Activated naive CD8-positive, alpha-beta T cell (primary cell): ENCODE data around the gene SNRNP25.
"Not testable (repeated sequence)": the region's sequence is repeated elsewhere in the genome, so short reads cannot be mapped to it uniquely, and the experiment has no call there.

Experiments used
- H3K27ac Mint-ChIP-seq: one replicate; pipeline ENCODE4 v1.8.0; 2021; ENCODE audit warnings: mixed read lengths
- H3K27me3 Mint-ChIP-seq: one replicate; pipeline ENCODE4 v1.8.0; 2021; ENCODE audit warnings: mixed read lengths
- H3K36me3 Mint-ChIP-seq: one replicate; pipeline ENCODE4 v1.8.0; 2021; ENCODE audit warnings: mixed read lengths
- H3K4me1 Mint-ChIP-seq: one replicate; pipeline ENCODE4 v1.8.0; 2021; ENCODE audit warnings: low read depth, mixed read lengths
- H3K4me3 Mint-ChIP-seq: one replicate; pipeline ENCODE4 v1.8.0; 2021; ENCODE audit warnings: mild to moderate bottlenecking, mixed read lengths
- H3K9me3 Mint-ChIP-seq: one replicate; pipeline ENCODE4 v1.8.0; 2021; ENCODE audit warnings: low read depth, mixed read lengths

SNRNP25 gene

DNA sequence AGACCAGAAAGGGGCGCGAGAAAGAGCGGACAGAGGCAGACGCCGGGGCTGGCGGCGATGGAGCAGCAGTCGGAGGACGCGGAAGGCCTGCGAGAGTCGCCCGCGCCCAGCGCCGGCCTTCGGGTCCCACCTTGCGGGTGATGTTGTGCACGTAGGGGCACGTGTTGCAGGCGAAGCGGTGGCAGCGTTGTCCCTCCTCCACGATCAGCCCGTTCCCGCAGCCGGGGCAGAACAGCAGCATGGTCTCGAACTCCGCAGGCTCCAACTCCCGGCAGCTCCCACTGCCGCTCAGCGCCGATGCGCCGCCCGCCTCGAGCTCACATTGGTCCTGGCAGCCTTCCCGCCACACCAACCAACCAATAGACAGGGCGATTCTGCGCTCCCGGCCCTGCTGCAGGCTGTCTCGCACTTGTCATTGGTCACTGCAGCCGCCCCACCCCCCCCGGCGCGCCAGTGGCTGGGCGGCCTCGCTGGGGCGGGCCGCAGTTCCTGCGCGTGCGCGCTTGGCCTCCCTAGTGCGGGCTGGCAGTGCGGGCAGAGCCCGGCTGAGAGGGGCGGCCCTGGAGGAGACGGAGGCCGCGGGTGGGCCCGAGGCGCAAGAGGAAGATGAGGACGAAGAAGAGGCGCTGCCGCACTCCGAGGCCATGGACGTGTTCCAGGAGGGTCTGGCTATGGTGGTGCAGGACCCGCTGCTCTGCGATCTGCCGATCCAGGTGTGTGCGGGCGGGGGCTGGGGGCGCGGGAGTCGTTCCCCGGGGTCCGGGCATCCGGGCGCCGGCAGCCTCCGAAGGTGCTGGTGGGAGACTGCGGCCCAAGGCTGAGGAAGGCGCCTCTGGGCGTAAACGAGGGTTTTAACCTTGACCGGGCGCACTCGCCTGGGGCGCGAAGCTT is at the start of gene SNRNP25, which contains the start of gene POLR3K:
SNRNP25 (plus strand) TSS at position 483 of the 891 bp plus-strand sequence; CDS start at position 672, 189 bp downstream.
POLR3K (minus strand) TSS at position 263 of the 891 bp plus-strand sequence; CDS start at position 241, 22 bp downstream.
- H3K9me3 Mint-ChIP-seq: no peaks in the 10 kb centered on the region
- H3K4me3 Mint-ChIP-seq: peak within 1 kb of the TSS; percentile 99
- H3K27ac Mint-ChIP-seq: peak within 1 kb of the TSS; percentile 98

GRCh38 chr16:9903-10665 is 43.5 kb upstream of the SNRNP25 start:
- H3K36me3 Mint-ChIP-seq: no peaks in the 10 kb centered on the region
- no peaks in the 10 kb centered on the region for H3K9me3 Mint-ChIP-seq
- H3K27ac Mint-ChIP-seq: no peak overlapping the region
- peak overlapping the region; percentile 74 for H3K4me3 Mint-ChIP-seq
- no peaks in the 10 kb centered on the region for H3K4me1 Mint-ChIP-seq
- no peaks in the 10 kb centered on the region for H3K27me3 Mint-ChIP-seq

More for the DNA sequence above, at the start of gene SNRNP25, which contains the start of gene POLR3K:
- H3K36me3 Mint-ChIP-seq: peaks cover 6% of the 10 kb centered on the region
- H3K4me1 Mint-ChIP-seq: peaks cover 26% of the 10 kb centered on the region
- no peaks in the 10 kb centered on the region for H3K27me3 Mint-ChIP-seq

DNA sequence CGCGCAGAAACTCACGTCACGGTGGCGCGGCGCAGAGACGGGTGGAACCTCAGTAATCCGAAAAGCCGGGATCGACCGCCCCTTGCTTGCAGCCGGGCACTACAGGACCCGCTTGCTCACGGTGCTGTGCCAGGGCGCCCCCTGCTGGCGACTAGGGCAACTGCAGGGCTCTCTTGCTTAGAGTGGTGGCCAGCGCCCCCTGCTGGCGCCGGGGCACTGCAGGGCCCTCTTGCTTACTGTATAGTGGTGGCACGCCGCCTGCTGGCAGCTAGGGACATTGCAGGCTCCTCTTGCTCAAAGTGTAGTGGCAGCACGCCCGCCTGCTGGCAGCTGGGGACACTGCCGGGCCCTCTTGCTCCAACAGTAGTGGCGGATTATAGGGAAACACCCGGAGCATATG is 42.9 kb upstream of the SNRNP25 start:
- H3K4me3 Mint-ChIP-seq, H3K27ac Mint-ChIP-seq, H3K9me3 Mint-ChIP-seq, H3K36me3 Mint-ChIP-seq, H3K4me1 Mint-ChIP-seq, H3K27me3 Mint-ChIP-seq: not testable (repeated sequence)

GRCh38 chr16:17062-17765 is 36.4 kb upstream of the SNRNP25 start:
- H3K36me3 Mint-ChIP-seq, H3K4me1 Mint-ChIP-seq, H3K9me3 Mint-ChIP-seq, H3K27ac Mint-ChIP-seq, H3K4me3 Mint-ChIP-seq, H3K27me3 Mint-ChIP-seq: not testable (repeated sequence)

DNA sequence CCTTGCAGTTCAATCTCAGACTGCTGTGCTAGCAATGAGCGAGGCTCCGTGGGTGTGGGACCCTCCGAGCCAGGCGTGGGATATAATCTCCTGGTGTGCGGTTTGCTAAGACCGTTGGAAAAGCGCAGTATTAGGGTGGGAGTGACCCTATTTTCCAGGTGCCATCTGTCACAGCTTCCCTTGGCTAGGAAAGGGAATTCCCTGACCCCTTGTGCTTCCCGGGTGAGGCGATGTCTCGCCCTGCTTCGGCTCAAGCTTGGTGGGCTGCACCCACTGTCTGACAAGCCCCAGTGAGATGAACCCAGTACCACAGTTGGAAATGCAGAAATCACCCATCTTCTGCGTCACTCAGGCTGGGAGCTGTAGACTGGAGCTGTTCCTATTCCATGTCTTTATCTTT is 32.7 kb upstream of the SNRNP25 start:
- H3K27me3 Mint-ChIP-seq, H3K4me1 Mint-ChIP-seq, H3K36me3 Mint-ChIP-seq, H3K9me3 Mint-ChIP-seq, H3K27ac Mint-ChIP-seq, H3K4me3 Mint-ChIP-seq: not testable (repeated sequence)

- not testable (repeated sequence) for H3K36me3 Mint-ChIP-seq, H3K27me3 Mint-ChIP-seq, H3K9me3 Mint-ChIP-seq, H3K27ac Mint-ChIP-seq, H3K4me3 Mint-ChIP-seq, H3K4me1 Mint-ChIP-seq
Observed at GRCh38 chr16:24151-24550, 29.5 kb upstream of the SNRNP25 start.

DNA sequence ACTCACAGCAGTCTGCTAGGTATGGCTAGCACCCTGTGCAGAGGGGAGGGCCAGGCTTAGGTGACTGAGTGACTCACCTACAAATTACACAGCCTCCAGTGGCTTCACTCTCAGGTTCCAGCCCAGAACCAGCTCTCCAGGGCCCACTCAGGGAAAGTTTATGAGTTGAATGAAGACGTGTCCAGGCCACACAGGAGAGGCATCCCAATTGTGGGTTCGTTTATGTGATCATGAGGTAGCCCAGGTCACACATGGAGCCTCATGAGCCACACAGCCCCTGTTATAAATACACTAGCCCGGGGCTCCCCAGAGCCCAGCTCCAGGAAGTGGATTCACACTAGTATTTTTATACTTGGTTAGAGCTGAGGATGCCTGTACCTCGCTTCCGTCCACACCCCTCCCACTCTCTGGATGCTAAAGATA is 27.7 kb upstream of the SNRNP25 start:
- not testable (repeated sequence) for H3K27ac Mint-ChIP-seq, H3K4me1 Mint-ChIP-seq, H3K36me3 Mint-ChIP-seq, H3K27me3 Mint-ChIP-seq, H3K4me3 Mint-ChIP-seq, H3K9me3 Mint-ChIP-seq

DNA sequence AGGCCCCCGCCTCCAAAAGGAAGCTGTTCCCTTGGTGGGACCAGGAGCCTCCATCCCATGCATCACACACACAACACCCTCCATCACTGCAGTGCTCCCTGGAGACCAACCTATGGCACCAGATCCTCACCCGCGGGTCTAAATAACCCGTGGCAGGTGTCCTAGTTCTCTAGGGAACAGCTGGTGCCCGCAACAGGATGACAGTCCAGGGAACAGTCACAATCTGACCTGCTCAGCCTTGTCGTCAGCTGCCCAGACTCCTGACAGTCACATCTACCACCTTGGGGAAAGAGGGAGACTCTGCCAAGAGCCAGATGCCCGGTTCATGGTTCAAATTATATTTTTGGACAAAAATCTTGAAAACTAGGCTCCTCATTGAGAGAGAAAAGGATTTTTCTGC is 23.0 kb upstream of the SNRNP25 start:
- H3K9me3 Mint-ChIP-seq, H3K27me3 Mint-ChIP-seq, H3K4me3 Mint-ChIP-seq, H3K36me3 Mint-ChIP-seq, H3K27ac Mint-ChIP-seq, H3K4me1 Mint-ChIP-seq: not testable (repeated sequence)

GRCh38 chr16:33154-33876 is 20.3 kb upstream of the SNRNP25 start:
- H3K4me3 Mint-ChIP-seq, H3K27me3 Mint-ChIP-seq, H3K27ac Mint-ChIP-seq, H3K9me3 Mint-ChIP-seq, H3K4me1 Mint-ChIP-seq, H3K36me3 Mint-ChIP-seq: not testable (repeated sequence)

- H3K36me3 Mint-ChIP-seq: peaks cover 2% of the 10 kb centered on the region
- H3K27ac Mint-ChIP-seq: no peak overlapping the region
- peaks cover 16% of the 10 kb centered on the region for H3K4me1 Mint-ChIP-seq
- no peaks in the 10 kb centered on the region for H3K27me3 Mint-ChIP-seq
- H3K9me3 Mint-ChIP-seq: no peaks in the 10 kb centered on the region
- no peak overlapping the region for H3K4me3 Mint-ChIP-seq
Observed at GRCh38 chr16:33877-34647, 19.6 kb upstream of the SNRNP25 start.

DNA sequence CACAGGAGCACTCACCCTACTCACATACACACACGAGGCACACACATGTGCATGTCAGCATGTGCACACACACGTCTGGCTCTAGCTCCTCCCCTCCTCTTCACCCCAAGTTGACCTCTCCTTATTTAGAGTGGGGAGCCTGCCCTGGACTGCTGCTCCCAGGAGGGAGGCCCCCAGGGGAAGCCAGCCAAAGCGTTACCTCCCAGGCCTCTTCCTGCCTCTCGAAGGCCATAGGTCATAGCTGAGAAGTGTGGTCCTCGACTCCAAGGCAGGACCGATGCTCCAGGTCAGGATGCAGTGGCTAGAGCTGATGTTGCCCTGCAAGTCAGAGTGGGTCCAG is 19.0 kb upstream of the SNRNP25 start:
- Mint-ChIP-seq H3K27ac (no peak overlapping the region), H3K27me3 (no peaks in the 10 kb centered on the region), H3K4me3 (no peak overlapping the region), H3K9me3 (no peaks in the 10 kb centered on the region), H3K4me1 (peaks cover 21% of the 10 kb centered on the region), H3K36me3 (peaks cover 2% of the 10 kb centered on the region)

- H3K9me3 Mint-ChIP-seq: no peaks in the 10 kb centered on the region
- no peak overlapping the region for H3K4me3 Mint-ChIP-seq
- peaks cover 2% of the 10 kb centered on the region for H3K36me3 Mint-ChIP-seq
- H3K27ac Mint-ChIP-seq: no peak overlapping the region
- peaks cover 24% of the 10 kb centered on the region for H3K4me1 Mint-ChIP-seq
- H3K27me3 Mint-ChIP-seq: no peaks in the 10 kb centered on the region
Observed at GRCh38 chr16:35011-35677, 18.5 kb upstream of the SNRNP25 start.

GRCh38 chr16:35678-36305 is 17.8 kb upstream of the SNRNP25 start:
- Mint-ChIP-seq H3K4me1 (peaks cover 25% of the 10 kb centered on the region), H3K4me3 (no peak overlapping the region), H3K9me3 (no peaks in the 10 kb centered on the region), H3K36me3 (peaks cover 2% of the 10 kb centered on the region), H3K27ac (no peak overlapping the region), H3K27me3 (no peaks in the 10 kb centered on the region)
